ENCODE results near the gene KRTAP19-3. TPM values are rescaled to one million over a fixed set of nuclear protein-coding genes. Genes with fewer than 3 reads are reported as not detected.
"Not testable (repeated sequence)": the region's sequence is repeated elsewhere in the genome, so short reads cannot be mapped to it uniquely, and the experiment has no call there.

The KRTAP19-3 gene
- total RNA-seq (not detected), polyA plus RNA-seq (ENCODE audit: insufficient read depth, low read depth, low replicate concordance) (not detected)
- long read RNA-seq, donor 1: 0 reads
- long read RNA-seq, donor 2: 0 reads

- Histone ChIP-seq H3K36me3 (ENCODE audit: low read depth, missing control alignments) (no peaks in the 10 kb centered on the region), H3K9me3 (no peaks in the 10 kb centered on the region), H3K4me1 (no peaks in the 10 kb centered on the region), H3K27ac (no peak within 1 kb of the TSS), H3K4me3 (no peak within 1 kb of the TSS), H3K27me3 (no peaks in the 10 kb centered on the region)
- no peak for TF ChIP-seq CTCF (IDR thresholded peaks at IDR 0.05)
- no peak for TF ChIP-seq POLR2A (IDR thresholded peaks at IDR 0.05)
- intact Hi-C loops (cut with DNase I; ENCODE audit: low total_unique reads): no loop called here
- no peak for DNase-seq
- 67 to 92% methylated on average over 2 of the region's 2 CpGs for WGBS, 2 donors
Observed at GRCh38 chr21:30491963-30492428, at the start of gene KRTAP19-3. Gene KRTAP19-3 (minus strand): TSS chr21:30492013. CDS start chr21:30491957, 56 bp downstream.

GRCh38 chr21:30518876-30519275 is 27.1 kb upstream of the KRTAP19-3 start:
- TF ChIP-seq POLR2A (IDR thresholded peaks at IDR 0.05) (no peak), CTCF (IDR thresholded peaks at IDR 0.05) (no peak)
- WGBS, 2 donors: 81 to 92% methylated on average over 1 of the region's 1 CpG
- H3K27ac ChIP-seq: no peak overlapping the region
- DNase-seq: no peak
- intact Hi-C loops (cut with DNase I; ENCODE audit: low total_unique reads): no loop called here
- H3K4me1 ChIP-seq: no peaks in the 10 kb centered on the region
- no peaks in the 10 kb centered on the region for H3K36me3 ChIP-seq (ENCODE audit: low read depth, missing control alignments)
- no peaks in the 10 kb centered on the region for H3K9me3 ChIP-seq
- H3K27me3 ChIP-seq: no peaks in the 10 kb centered on the region
- H3K4me3 ChIP-seq: no peak overlapping the region

GRCh38 chr21:30515681-30516080 is 23.9 kb upstream of the KRTAP19-3 start:
- Histone ChIP-seq H3K27me3 (no peaks in the 10 kb centered on the region), H3K9me3 (no peaks in the 10 kb centered on the region), H3K27ac (no peak overlapping the region), H3K4me3 (no peak overlapping the region), H3K36me3 (ENCODE audit: low read depth, missing control alignments) (no peaks in the 10 kb centered on the region), H3K4me1 (no peaks in the 10 kb centered on the region)
- DNase-seq: no peak
- no peak for TF ChIP-seq CTCF (IDR thresholded peaks at IDR 0.05)
- no peak for TF ChIP-seq POLR2A (IDR thresholded peaks at IDR 0.05)
- 79 to 88% methylated on average over 1 of the region's 1 CpG for WGBS, 2 donors
- intact Hi-C loops (cut with DNase I; ENCODE audit: low total_unique reads): no loop called here

GRCh38 chr21:30505621-30506205 is 13.9 kb upstream of the KRTAP19-3 start:
- peak in 1 of 3 experiments; percentile 24 for TF ChIP-seq CTCF (IDR thresholded peaks at IDR 0.05)

GRCh38 chr21:30502041-30502440 is 10.2 kb upstream of the KRTAP19-3 start, which contains the start of gene KRTAP19-5:
Gene KRTAP19-5 (minus strand): TSS chr21:30502141. CDS start chr21:30502090, 51 bp downstream.
- no peaks in the 10 kb centered on the region for H3K9me3 ChIP-seq
- no peaks in the 10 kb centered on the region for H3K36me3 ChIP-seq (ENCODE audit: low read depth, missing control alignments)
- 54 to 75% methylated on average over 6 of the region's 6 CpGs for WGBS, 2 donors
- DNase-seq: no peak
- intact Hi-C loops (cut with DNase I; ENCODE audit: low total_unique reads): no loop called here
- TF ChIP-seq CTCF (IDR thresholded peaks at IDR 0.05): no peak
- TF ChIP-seq POLR2A (IDR thresholded peaks at IDR 0.05): no peak
- H3K27me3 ChIP-seq: no peaks in the 10 kb centered on the region
- no peak within 1 kb of the TSS for H3K27ac ChIP-seq
- H3K4me1 ChIP-seq: no peaks in the 10 kb centered on the region
- no peak within 1 kb of the TSS for H3K4me3 ChIP-seq

More at GRCh38 chr21:30505621-30506205, 13.9 kb upstream of the KRTAP19-3 start:
- H3K27ac ChIP-seq; H3K27me3 ChIP-seq; H3K9me3 ChIP-seq; DNase-seq; H3K36me3 ChIP-seq (ENCODE audit: low read depth, missing control alignments); intact Hi-C loops (cut with DNase I; ENCODE audit: low total_unique reads); H3K4me1 ChIP-seq; H3K4me3 ChIP-seq: not testable (repeated sequence)
- WGBS, 2 donors: 33 to 38% methylated on average over 4 of the region's 4 CpGs

All from testis (tissue), 5 donors.